KOPT-K1 (cell line): ENCODE data around the gene HOXA10.

Experiments
- H3K27ac ChIP-seq: fragments of 200-600 bp; sonication (generic); 2 replicates; pipeline ENCODE4 v1.5.1; 2016; ENCODE audit warnings: antibody characterized with exemption, mild to moderate bottlenecking, low read depth, low read length; ENCODE audit not compliant: poor library complexity, severe bottlenecking
- H3K36me3 ChIP-seq: fragments of 200-600 bp; sonication (generic); 2 replicates; pipeline ENCODE4 v1.5.1; 2017; ENCODE audit warnings: antibody characterized with exemption, mild to moderate bottlenecking, low read length, moderate library complexity; ENCODE audit not compliant: insufficient read depth
- H3K9me3 ChIP-seq: fragments of 200-600 bp; sonication (generic); 2 replicates; pipeline ENCODE4 v1.5.1; 2017; ENCODE audit warnings: antibody characterized with exemption, low read length, mild to moderate bottlenecking; ENCODE audit not compliant: insufficient read depth, poor library complexity, severe bottlenecking

HOXA10 gene

GRCh38 chr7:27179503-27180430 is 5.6 kb upstream of the HOXA10 start:
- H3K9me3 ChIP-seq: no peaks in the 10 kb centered on the region
- H3K27ac ChIP-seq: no peak overlapping the region
- no peaks in the 10 kb centered on the region for H3K36me3 ChIP-seq

- Histone ChIP-seq H3K36me3 (no peaks in the 10 kb centered on the region), H3K27ac (no peak overlapping the region), H3K9me3 (peaks cover 6% of the 10 kb centered on the region)
Measured at GRCh38 chr7:27179030-27179429, 4.9 kb upstream of the HOXA10 start.

DNA sequence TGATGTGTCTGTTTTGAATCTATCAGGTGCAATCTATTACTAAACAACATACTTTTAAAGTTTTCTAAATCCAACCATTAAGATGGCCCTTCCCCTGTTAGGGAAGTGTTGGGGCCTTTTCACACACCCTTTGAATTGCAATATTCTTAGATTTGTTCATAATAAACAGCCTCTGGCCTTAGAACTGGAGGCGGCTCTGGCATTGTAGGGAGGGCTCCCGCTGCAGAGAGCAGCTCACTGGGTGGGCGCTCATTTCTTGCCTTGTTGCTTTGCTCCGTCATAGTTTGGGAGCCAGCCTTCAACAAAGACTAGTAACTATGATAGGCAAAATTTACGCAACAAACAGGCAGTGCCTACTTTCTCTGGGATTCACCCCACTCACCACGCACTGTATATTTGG is 4.2 kb upstream of the HOXA10 start:
- Histone ChIP-seq H3K9me3 (peaks cover 8% of the 10 kb centered on the region), H3K36me3 (no peaks in the 10 kb centered on the region), H3K27ac (no peak overlapping the region)

DNA sequence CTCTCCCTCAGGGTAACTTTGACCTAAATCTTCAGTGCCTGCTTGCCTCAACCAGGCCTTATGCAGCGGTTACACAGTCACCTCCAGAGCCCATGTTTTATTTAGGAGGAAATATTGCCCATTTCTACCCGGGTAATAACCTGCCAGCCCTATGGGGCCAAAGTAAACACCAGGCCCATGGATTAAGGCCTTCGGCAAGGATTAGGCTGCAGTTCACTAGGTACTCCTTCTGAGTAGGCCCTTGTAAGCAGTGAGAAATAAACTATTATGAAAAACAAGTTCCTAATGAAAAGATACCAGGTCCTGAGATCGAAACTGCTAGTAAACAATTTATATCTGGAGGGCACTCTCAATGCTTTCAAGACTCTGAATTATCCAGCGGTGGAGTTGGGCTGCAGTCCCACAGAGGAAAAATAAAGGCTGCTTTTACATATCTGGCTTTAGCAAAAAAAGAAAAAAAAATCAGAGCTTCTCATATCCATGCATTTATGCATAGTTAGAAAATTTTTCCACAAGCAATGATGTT is 3.7 kb upstream of the HOXA10 start:
- no peak overlapping the region for H3K27ac ChIP-seq
- no peaks in the 10 kb centered on the region for H3K36me3 ChIP-seq
- peaks cover 8% of the 10 kb centered on the region for H3K9me3 ChIP-seq

GRCh38 chr7:27176962-27177794 is 3.1 kb upstream of the HOXA10 start:
- Histone ChIP-seq H3K27ac (no peak overlapping the region), H3K9me3 (peaks cover 8% of the 10 kb centered on the region)

GRCh38 chr7:27176524-27176845 is 2.4 kb upstream of the HOXA10 start:
- Histone ChIP-seq H3K27ac (no peak overlapping the region), H3K36me3 (no peaks in the 10 kb centered on the region), H3K9me3 (peaks cover 8% of the 10 kb centered on the region)

More at GRCh38 chr7:27176962-27177794, 3.1 kb upstream of the HOXA10 start:
- H3K36me3 ChIP-seq: no peaks in the 10 kb centered on the region

DNA sequence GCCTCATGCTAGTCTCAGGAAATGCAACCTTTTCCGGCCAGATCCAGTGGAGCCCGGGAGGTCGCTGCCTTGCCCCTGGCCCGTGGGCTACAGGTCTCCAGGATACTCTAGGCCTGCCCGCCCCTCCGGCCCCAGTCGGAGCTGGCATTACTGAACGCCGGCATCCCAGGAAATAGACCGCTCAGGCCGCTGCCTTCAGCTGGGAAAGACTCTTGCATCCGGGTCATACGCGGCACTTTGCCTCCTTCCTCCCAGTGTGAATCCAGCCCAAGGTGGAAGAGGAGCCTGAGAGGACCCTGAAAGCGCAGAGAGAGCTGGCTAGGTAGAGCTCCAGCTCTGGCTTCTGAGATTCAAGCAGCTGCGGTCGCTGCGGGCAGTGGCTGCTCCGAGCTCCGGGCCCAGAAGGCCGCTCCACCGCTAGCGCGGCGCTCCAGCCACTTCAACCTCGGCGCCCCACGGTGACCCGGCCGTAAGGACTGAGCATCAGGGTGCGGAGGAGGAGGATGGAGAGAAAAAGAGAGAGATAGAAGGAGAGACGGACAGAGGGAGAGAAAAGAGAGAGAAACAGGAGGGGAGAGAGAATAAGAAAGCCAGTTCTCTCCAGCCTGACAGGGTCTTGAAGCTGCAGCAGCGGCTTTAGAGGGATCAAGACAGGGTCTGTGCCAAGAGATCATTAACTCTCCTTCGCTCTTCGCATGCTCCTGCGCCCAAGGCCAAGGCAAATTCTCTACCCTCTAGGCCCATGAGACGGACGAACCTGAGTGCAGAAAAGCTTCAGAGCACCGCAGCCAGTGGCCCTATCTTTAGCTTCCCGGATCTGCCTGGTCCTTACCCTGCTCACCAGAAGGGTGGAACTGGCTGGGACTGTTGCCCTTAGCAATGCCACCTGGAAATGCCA is 1.8 kb upstream of the HOXA10 start:
- Histone ChIP-seq H3K36me3 (no peaks in the 10 kb centered on the region), H3K27ac (no peak overlapping the region), H3K9me3 (peaks cover 8% of the 10 kb centered on the region)

- peaks cover 8% of the 10 kb centered on the region for H3K9me3 ChIP-seq
- H3K36me3 ChIP-seq: no peaks in the 10 kb centered on the region
- no peak overlapping the region for H3K27ac ChIP-seq
Measured at GRCh38 chr7:27174874-27175625, 930 bp upstream of the HOXA10 start.

DNA sequence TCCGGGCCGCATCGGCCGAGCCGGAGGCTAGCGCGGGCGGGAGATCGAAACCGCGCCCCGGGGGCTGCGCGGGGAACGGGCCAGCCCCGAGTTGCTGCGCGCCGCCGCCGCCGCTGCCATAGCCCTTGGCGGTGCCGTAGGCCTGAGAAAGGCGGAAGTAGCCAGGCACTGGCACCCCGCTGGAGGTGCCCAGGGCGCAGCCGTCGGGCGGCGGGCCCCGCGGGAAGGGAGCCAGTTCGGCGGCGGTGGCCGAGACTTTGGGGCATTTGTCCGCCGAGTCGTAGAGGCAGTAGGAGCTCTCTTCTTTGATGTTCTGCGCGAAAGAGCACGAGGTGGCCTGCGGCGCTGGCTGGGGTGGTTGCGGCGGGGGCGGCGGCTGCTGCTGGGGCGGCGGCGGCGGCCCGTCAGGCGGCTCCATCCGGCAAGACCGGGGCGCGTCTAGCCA is 587 bp downstream of the HOXA10 start:
- Histone ChIP-seq H3K9me3 (peaks cover 8% of the 10 kb centered on the region), H3K27ac (no peak overlapping the region), H3K36me3 (no peaks in the 10 kb centered on the region)

DNA sequence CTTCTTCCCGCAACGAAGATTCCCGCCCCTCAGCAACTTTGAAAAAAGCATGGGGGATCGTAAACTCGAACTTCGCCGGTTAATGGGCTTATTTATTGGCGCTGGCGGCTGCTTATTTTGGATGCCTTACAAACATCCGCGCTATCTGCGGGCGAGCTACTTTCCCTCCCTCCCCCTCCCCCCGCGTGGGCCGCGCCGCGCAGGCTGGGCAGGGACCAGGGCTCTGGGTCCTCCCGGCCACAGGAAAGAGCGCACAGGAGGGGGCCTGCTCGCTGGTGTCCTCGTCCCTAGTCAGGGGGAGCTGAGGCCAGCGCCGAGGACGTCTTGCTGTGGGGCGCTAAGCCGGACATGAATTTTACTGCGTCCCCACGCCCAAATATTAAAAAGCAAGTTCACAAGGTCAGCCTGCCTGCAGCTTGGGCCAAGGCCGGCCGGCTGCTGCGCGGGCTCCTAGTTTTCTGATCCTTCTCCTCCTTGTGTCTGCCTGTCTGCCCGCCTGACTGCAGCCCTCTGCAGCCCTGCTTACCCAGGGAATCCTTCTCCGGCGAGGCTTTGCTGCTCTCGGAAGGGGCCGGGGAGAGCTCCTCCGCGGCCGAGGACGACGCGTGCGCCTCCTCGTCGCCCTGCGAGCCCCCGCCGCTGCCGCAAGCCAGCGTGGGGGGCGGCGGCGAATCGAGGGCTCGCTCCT is 1.2 kb downstream of the HOXA10 start:
- no peak overlapping the region for H3K27ac ChIP-seq
- no peaks in the 10 kb centered on the region for H3K36me3 ChIP-seq
- H3K9me3 ChIP-seq: peaks cover 8% of the 10 kb centered on the region

DNA sequence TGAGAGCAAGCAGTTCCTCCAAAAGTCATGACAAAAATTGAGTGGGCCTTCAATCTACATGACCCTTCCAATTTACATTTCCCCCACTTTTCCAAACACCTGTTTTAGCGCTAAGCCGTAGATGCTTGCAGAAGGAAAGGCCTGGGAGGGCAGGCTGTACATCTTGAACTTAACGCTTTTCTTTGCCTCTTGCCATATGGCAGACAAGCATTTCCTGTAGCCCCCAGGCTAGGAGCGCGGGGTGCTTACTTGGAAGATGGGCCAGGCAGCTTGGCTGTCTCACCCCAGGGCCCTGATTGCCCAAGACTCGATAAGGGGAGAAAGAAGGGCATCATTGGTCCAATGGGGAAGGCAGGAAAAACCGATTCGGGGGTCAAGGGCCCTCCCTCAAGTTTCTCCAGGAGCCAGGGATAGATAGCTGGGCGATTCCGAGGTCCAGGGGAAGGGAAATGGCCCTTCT is 1.8 kb downstream of the HOXA10 start:
- H3K27ac ChIP-seq: no peak overlapping the region
- no peaks in the 10 kb centered on the region for H3K36me3 ChIP-seq
- peaks cover 8% of the 10 kb centered on the region for H3K9me3 ChIP-seq

DNA sequence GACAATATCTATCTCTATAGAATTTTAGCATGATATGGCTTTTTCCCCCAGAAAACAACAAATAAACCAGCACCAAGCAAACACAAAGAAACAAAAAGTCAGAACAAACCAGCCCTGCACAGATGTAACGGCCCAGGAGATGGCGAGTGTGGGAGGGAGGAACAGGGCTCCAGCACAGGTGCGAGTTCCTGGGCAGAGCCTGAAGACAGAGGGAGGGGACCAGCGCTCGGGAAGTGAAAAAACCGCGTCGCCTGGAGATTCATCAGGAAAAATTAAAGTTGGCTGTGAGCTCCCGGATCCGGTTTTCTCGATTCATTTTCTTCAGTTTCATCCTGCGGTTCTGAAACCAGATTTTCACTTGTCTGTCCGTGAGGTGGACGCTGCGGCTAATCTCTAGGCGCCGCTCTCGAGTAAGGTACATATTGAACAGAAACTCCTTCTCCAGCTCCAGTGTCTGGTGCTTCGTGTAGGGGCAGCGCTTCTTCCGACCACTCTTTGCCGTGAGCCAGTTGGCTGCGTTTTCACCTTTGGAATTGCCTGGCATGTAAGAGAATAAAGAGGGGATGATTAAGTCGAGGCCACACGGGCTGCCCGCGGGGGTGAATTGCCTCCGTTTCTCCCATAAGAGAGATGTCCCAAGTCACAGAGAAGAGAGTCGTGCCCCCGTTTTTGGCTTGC is 2.3 kb downstream of the HOXA10 start:
- H3K9me3 ChIP-seq: peaks cover 8% of the 10 kb centered on the region
- H3K36me3 ChIP-seq: no peaks in the 10 kb centered on the region
- H3K27ac ChIP-seq: no peak overlapping the region

DNA sequence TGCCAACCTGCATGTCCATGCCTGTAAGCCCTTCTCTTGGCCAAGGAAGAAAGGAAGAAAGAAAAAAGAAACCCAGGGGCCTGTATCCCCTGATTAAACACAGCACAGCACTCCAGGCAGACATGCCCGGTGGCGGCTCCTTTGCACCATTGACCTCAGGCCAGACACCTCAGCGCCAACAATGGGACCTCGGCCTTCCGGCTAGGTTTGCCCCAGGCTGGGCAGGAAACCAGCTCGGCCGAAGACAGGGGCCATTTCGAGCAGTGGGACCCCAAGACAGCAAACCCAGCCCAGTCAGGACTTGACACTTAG is 2.8 kb downstream of the HOXA10 start:
- Histone ChIP-seq H3K36me3 (no peaks in the 10 kb centered on the region), H3K9me3 (peaks cover 8% of the 10 kb centered on the region), H3K27ac (no peak overlapping the region)
